Measurements from ENCODE around the gene GLIS1. TPM values are rescaled to one million over a fixed set of nuclear protein-coding genes. Genes with fewer than 3 reads are reported as not detected.
"Not testable (repeated sequence)": the region's sequence is repeated elsewhere in the genome, so short reads cannot be mapped to it uniquely, and the experiment has no call there.

GLIS1 gene
- 0.86 and 1.0 TPM in 2 replicates for total RNA-seq (2014; rRNA removed; shearing (Covaris generic))

DNA sequence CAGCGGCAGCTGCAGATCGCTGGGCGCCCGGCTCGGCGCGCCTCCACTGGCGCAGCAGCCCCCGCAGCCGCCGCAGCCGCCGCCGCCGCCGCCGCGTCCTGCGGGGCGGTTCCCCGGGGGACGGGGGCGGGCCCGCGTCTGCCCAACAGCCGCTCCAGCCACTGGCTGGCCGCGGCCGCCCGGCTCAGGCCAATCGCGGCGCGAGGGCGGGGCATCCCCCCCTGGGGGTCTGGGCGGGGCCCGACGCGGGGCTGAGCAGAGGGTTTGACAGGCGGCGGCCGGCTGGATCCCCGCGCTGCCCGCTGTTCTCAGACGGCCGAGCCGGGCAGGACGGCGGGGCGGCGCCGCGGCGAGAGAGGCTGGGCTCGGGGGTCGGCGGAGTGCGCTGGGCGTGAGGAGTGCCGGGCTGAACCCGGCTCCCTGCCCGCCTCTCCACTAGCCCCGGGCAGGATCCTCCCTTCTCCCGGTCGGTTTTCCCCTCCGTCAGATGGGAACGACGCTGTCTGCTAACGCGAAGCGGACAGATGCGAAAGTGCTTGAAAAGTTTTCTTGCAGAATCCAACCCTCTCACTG, at the start of gene GLIS1:
Gene GLIS1, minus strand, starts transcription at position 56 of the 573 bp plus-strand sequence. CDS start 1,100 bp downstream, outside the sequence.
- DNase-seq (ENCODE audit: low spot score), result peak; percentile 64

DNA sequence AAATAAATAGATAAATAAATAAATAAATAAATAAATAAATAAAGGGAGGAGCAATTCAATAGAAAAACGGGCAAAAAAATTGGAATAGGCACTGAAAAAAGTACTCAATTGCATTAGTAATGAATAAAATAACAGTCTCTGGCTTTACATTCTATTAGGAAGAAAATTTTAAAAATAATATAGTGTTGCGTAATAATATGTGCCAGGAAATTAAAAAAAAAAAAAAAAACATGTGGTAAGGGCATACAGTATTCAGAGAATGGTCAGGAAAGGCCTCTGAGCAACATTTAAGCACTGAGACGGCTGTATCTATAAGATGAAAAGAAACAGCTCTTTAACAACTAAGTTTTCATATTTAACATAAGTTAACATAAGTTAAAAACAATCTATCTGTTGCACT, 48.7 kb upstream of the GLIS1 start:
- DNase-seq (ENCODE audit: low spot score), result no peak

DNA sequence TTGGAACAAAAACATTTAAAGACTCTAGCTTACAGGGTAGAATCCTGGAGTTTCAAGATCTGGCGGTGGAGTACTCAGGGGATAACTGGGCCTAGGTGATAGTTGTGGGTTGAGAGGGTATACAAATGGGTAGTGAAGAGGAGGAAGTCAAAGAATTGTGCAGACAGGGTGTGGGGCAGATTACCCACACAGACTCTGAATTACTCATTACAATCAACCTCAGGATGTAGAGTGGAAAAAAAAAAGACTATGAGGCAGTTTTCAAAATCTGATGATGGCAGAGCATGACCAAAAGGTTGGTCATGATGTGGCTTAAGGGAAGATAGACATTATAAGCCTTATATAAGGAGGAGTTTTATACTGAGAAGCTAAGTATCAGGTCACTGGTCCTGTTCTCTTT, 44.1 kb upstream of the GLIS1 start:
- DNase-seq (ENCODE audit: low spot score), result no peak

DNA sequence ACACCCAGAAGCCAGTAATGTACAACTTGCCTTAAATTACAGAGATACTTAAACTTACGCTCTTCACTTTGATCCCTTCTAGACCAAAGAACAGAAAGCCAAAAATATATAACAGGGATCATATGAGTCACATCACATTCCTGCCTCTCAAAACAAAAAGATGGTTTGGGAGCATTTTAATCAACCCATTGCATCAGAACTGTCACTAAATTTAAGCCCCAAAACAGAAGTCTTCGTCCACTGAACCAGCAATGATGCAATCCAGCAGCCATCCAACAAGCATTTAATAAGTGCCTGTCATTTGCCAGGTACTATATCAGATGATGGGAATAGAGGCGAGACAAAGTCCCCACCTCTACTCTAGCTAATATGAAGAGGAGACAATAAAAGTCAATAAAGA, 42.7 kb upstream of the GLIS1 start:
- DNase-seq (ENCODE audit: low spot score), result no peak

DNA sequence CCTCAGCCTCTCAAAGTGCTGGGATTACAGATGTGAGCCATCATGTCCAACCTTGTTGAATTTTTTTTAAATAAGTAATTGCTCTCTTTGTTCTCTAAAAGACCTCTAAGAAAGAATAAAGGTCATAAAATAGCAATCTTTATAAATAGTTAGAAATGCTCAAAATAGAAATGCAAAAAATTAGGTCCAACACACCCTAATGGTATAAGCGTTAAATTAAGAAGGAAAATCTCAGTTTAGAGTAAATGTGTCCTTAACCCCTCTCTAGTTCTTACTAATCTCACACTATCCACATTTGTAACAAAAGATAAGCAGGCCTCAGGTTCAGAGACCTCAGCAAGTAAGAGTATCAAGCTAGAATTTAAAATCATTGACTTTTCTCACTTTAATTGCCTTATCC, 38.3 kb upstream of the GLIS1 start:
- DNase-seq (ENCODE audit: low spot score), result no peak

DNA sequence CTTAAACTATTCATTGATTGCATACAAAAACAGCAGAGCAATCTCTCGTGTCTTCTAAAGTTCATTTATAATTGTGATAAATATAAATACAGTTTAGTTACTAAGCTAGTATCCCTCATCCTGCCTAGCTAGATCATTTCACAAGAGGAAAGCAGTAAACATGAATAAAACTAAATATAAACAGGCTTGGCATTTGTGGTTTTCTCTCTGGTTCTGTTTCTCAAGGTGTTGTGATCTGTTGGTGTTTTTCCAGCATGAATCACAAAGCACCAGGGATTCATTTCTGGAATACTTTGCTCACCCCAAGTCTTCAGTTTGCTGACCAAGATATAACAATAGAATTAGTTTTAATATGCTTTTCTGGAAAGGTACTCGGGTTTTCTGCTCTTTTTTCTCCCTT, 32.7 kb upstream of the GLIS1 start:
- peak; percentile 70 for DNase-seq (ENCODE audit: low spot score)

DNA sequence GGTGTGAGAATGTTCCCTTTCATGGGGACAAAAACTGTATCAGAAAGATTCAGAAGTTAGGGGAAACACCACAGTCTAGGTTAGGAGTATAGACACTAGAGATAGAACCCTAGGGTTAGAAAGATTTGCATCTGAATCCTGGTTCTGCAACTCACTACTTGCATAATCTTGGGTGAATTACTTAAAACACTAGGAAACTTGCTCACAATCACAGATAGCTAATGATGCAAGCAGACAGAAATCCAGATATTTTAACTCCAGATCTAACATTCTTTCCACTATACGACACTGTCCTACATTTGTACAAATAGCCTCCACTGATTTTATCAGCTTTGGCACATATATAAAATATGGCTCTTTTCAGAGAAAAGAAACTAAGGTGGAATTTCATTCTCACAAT, 30.8 kb upstream of the GLIS1 start:
- no peak for DNase-seq (ENCODE audit: low spot score)

DNA sequence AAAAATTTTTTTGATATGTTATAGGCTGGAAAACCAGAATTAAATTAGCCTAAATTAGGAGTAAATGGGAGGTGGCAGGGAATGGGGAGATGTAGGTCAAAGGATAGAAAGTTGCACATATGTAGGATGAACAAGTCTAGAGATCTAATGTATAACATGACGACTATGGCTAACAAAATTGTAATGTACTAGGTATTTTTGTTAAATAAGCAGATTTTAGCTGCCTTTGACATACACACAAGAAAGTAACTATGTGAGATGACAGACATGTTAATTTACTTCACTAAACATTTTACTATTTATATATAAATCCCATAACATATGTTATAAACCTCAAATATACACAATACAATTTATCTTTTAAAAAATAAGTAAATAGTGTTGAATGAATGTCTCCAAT, 30.2 kb upstream of the GLIS1 start:
- no peak for DNase-seq (ENCODE audit: low spot score)

DNA sequence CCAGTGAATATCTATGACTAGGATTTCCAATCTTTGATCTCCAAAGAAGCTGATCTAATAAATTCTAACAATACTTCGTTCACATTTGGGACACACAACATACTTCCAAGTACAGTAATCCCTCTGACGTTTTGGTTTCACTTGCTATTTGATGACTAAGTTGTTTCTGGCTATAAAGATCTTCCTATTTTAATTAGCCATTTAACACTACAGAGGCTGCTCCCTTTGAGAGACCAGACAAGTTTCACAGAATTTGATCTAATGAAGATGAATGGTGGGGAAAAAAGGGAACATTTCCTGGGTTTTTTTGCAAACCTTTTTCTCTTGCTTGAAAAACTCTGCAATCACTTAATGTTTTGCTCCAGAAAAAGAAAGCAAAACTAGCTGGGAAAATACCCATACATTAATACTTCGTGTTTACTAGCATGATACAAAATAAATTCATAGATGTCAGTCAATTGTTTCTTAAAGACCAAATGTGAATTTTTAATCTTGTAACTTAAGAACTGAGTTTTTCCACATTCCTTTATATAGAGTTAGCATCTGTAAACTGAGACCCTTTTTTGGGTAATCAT, 28.0 kb upstream of the GLIS1 start:
- peak; percentile 42 for DNase-seq (ENCODE audit: low spot score)

DNA sequence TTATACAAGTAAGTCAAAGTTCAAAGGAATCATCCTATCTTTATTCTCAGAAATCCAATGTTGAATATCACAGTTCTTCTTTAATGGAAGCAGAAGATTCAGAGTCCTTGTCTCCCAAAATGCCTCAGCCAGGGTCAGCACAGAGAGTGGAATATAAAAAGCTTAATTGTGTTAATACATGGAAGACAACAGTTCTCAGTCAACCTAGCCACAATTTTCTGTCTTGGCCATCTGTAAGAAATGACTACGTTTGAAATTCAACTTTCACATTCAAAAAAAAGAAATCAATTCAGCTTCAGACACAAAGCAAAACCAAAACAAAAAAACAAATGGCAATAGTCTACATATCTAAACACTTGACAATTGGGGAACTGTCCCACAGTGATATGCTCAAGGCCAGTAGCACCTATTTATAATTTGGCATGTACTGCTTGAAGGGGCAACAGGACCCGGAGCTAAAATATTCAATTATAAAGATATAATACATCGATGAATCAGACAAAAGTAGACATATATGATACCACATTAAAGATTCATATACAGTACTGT, 27.3 kb upstream of the GLIS1 start:
- DNase-seq (ENCODE audit: low spot score), result no peak

DNA sequence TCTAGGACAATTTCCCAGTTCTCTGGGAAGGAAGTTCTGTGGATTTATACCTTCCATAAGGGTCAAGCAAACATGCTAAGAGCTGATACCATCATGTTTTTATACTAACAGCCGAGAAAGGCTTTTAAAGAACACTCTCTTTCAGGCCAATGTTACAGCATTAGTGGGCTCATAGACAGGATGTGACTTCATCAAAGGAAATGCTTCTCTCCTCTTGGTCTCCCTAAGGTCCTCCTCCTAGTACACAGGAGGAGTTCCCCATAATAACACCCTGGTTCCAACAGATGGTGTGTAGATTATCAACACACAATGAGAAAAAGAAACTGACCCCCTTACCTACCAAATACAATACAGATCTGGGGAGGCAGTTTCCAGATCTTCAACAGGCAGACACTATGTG, 26.7 kb upstream of the GLIS1 start:
- DNase-seq (ENCODE audit: low spot score), result peak; percentile 30

DNA sequence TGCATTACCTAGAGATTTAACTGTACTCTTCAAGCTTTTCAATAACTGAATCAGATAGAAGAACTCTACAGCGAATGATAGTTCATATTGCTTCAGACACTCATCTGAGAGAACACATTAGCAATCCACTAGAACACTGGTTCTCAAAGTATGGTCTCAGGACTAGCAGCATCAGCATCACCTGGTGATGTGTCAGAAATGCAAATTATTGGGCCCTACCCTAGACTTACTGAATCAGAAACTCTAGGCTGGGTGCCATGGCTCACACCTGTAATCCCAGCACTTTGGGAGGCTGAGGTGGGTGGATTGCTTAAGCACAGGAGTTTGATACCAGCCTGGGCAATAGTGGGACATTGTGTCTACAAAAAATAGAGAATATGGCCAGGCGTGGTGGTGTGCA, 24.9 kb upstream of the GLIS1 start:
- no peak for DNase-seq (ENCODE audit: low spot score)

DNA sequence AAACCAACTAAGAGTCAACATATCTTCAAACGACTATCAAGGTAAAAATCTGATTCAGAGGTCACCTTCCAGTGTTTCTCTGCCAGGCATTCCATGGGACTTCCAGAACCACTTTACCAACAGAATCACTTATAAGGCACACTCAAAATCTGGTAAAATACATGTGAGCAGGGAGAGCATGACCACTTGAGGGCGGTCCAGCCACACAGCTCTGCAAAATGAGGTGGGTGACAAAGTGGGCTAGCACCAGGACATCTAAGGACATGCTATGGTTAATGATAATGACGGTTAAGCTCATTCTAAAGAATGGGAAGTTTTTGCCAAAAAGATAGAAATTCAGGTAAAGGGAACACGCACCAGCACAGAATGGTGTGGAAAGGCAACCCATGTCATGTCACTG, 24.5 kb upstream of the GLIS1 start:
- DNase-seq (ENCODE audit: low spot score), result no peak

DNA sequence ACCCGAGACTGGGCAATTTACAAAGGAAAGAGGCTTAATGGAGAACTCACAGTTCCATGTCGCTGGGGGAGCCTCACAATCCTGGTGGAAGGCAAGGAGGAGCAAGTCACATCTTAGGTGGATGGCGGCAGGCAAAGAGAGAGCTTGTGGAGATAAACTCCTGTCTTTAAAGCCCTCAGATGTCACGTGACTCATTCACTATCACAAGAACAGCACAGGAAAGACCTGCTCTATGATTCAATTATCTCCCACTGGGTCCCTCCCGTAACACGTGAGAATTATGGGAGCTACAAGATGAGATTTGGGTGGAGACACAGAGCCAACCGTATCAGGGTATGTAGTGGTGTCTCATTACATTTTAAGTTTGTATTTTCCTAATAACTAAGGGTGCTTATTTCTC, 21.5 kb upstream of the GLIS1 start:
- DNase-seq (ENCODE audit: low spot score), result not testable (repeated sequence)

DNA sequence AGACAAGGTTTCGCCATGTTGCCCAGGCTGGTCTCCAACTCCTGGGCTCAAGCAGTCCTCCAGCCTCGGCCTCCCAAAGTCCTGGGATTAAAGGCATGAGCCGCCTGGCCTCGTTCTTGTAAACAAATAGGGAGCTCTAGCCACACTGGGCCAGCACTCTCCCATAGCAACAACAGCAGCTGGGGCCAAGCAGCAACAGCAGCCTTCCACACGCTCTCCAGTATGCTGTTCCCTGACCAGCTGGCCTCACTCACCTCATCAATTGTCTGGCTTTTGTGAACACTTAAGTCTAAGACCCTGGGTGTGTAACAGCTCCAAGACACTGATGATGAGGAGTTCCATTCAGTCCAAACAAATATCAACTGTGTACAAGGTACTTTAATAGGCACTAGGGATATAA, 16.9 kb upstream of the GLIS1 start:
- no peak for DNase-seq (ENCODE audit: low spot score)

DNA sequence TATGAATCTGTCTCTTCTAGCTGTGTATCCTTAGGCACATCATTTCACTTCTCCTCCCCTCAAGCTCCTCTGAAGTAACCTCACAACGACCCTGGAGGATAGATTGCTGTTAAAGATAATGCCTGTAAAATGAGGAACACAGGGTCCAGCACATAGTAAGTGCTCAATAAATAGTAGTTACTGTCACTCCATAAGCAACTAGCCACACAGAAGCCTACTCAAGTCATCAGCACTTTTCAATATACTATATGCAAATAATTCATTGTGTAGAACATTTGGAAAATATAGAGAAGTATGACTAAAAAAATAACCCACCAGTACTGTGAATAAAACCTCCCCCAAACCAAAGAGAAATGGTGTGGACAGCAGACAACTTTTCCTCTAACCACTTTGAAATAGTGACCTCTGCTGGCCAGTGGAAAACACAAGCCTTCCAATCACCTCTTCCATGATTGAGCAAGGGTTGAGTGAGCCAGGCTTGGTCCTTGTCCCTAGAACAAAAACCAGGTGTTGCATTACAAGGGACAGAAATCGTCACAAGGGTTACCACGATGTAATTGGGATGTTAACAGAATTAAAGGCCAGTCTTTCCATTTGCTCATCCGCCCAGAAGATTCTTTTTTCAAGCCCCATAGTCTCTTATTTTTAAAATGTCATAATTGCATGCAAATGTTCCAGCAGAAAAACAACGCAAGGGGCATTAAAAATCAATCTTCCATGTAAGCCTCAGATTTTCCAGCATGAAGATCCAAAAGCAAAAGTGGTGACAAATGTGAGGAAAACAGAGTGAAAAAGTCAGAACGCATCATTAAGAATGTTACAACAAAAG, 15.7 kb upstream of the GLIS1 start:
- peak; percentile 74 for DNase-seq (ENCODE audit: low spot score)

DNA sequence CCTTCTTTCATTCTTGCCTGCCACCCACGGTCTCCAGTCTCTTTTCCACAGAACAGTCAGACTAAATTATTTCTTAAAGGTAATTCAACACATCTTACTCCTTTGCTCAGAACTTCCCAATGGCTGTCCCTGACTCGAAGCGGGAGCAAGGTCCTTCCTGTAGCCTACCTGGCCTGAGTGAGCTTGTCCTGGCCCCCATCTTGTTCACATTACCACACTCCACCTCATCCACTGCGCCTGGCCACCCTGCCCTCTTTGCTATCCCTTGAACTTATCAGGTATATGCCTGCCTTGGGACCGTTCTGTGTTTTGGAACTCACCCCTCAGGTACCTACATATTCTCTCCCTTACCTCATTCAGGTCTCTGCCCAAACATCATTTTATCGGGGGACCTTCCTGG, 13.3 kb upstream of the GLIS1 start:
- no peak for DNase-seq (ENCODE audit: low spot score)

DNA sequence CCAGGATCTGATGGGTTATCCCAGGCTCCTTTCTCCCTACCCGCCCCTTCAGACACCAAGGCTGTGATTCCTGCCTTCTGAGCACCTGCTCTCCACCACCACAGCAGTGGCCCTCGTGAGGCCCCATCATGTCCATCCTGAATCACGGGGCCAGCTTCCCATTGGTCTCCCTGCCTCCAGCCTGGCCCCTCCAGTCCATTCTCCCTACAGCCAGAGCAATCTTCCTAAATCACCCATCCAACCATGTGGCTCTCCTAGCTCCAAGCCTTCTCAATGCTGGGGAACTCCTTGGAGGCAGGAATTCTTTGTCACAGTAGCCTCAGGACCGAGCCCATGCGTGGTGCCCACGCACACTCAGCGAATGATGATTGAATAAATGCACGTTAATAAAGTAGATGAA, 8.9 kb upstream of the GLIS1 start:
- DNase-seq (ENCODE audit: low spot score), result no peak

DNA sequence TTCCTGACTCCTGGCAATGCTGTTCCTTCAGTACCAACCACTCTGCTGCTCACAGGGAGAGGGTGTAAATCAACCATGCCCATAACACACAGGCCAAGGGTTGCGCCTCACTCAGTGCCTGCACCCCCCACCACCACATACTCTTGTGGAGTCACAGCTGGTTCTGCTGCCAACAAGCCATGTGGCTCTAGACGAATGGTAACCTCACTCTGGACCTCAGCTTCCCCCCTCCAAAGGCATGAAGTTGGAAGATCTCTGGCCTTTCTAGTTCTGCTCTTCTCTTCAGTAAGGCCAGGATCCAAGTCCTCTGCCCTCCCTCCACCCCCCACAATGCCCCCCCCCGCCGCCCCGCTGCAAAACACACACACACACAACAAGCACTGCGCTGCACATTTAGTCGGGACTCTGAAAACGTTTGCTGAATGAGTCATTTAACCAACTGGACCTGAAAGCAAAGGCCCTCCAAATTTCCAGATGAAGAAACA, 1.7 kb upstream of the GLIS1 start:
- peak; percentile 84 for DNase-seq (ENCODE audit: low spot score)

DNA sequence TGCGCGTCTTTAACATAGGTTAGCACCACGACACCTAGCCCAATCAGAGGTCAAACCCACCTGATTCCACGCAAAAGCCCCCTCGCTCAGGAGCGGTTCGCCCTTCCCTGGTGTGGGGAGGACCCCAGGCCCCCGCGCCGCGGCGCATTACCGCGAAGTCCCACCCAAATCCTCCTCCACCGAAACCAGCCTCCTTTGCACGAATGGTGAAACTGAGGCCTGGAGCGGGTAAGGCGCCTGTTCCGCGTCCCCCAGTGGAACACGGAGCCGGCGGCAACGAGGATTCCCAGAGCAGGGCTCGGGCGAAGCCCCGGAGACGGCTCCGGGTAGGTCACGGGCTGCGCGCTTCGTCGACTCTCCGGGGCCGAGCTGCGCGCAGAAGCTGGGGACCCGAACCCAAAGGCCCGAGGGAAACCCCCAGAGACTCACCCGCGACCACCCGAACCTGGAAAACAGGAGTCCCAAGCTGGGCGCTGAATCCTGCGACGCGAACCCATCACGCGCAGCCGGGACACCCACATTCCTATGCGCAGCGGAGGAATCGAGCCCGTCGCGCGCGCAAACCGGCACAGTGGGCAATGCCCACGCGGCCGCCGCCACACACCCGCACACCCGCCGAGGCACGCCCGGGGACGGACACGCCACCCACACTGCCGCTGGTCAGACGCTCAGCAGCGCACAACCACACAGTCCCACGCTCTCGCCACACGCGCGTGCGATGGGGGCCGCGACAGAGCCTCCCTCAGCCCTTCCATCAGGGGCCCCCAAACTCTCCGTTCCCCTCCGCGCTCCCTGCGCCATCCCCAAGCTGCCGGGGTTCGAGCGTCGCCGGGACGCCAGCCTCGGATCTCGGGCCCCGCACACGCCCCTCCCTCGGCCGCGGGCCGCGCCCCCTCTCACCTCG, 507 bp downstream of the GLIS1 start:
- DNase-seq (ENCODE audit: low spot score), result no peak

DNA sequence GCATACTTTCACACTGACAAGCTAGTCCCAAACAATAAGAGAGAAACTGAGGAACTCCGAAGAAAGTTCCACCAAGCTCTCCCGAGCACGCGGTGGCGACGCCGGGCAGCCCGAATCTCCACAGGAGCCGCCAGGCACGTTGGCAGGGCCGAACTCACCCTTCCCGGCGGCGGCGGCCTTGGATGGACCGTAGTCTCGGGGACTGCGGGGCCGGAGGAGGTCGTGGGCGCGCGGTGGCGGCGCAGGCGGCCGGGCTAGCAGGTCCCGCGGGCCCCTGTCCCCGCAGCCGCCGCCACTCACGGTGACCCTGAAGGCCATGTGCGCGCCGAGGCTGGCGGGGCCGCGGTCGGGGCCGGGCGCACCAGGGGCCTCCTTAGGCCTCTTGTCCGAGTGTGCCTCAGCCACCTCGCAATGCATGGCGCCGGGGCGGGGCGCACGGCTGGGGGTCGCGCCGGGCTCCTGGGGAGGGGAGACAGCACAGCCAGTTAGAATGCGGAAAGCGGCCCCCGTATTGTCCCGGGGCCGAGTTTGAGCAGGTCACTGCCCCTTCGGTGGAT, 1.2 kb downstream of the GLIS1 start:
- no peak for DNase-seq (ENCODE audit: low spot score)

Measured in H4 (cell line).